Stimulated activated CD4-positive, alpha-beta T cell treated with anti-CD3 and anti-CD28 coated beads, Interleukin-1b, Interleukin-23, amount 100 ng/mL, for 24 hours (primary cell): ENCODE results near the gene RPL27A.
A peak's percentile ranks its signal among the peaks of the same experiment; 100 is the strongest.

Experiments
- DNase-seq, 4 experiments: peaks; one replicate each; pipeline ENCODE4 v3.0.0-alpha.2; 2020; ENCODE audit warnings: low read depth in 4 of 4, low spot score in 1 of 4

Gene RPL27A

DNA sequence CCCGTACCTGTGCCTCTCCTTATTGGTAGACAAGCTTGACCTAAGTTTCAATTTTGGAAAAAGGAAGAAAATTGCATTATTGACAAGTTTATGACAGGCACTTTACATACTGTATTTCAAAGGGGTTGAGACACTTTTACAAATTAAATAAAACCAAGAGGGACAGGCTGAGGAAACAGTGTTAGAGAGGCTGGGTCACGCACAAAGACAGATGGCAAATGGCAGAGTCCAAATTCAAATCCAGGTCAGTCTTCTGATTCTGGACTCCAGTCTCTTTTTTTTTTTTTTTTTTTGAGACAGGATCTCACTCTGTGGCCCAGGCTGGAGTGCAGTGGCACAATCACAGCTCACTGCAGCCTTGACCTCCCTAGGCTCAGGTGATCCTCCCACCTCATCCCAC is 10.2 kb upstream of the RPL27A start:
- no peak for DNase-seq

DNA sequence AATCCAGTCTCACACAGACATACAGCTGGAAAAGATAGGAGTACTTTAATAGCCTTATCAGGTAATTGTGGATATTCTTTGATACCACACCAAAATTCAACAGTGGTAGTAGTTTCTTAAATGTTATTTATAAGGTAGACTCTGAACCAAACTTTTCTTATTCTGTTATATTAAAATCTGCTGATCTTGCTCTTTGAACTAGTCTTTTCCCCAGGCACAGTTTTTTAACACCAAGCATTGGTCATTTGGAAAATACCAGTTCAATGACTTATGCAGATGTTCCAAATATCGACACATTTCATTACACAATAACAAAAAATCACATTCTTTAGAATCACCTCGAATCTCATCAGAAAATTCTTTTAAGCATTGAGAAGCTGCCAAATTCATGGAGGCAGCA is 7.7 kb upstream of the RPL27A start:
- no peak for DNase-seq

- DNase-seq, result no peak
Observed at GRCh38 chr11:8676458-8676857, 6.1 kb upstream of the RPL27A start.

DNA sequence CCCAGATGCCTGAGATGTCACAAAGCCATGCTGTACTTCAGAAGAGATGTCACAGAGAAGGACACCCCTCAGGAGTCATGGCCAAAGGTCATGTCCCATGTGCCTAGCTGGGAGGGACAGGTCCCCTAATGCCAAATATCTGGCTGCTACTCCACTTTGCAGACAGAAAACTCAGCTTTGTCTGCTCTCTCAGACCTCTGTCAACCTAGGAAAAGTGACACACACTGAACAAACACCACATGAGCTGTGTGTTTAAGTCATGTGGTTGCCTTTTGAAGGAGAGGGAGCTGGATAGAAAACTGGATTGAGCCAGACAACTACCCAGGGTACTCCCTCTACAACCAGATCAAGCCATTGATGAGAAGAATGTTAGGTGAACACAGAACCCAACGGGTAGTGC is 3.6 kb upstream of the RPL27A start:
- no peak for DNase-seq

DNA sequence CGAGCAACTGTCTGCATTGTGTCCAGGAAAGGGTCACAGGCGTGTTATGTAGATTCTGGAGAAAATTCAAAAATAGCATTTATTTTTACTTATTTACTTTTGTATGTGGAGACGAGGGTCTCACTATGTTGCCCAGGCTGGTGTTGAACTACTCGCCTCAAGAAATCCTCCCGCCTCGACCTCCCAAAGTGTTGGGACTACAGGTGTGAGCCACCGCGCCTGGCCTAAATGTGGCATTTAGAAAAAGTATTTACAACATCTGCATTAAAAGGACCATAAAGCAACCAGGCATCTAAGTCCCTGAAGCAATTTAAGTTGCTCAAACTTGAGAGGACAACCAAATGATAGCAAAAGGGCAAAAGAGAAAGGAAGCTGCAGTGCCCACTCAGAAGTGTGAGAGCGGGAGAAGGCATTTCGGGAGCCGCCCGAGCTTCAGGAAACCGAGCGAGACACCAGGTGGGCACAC is 722 bp upstream of the RPL27A start:
- DNase-seq, result no peak

DNA sequence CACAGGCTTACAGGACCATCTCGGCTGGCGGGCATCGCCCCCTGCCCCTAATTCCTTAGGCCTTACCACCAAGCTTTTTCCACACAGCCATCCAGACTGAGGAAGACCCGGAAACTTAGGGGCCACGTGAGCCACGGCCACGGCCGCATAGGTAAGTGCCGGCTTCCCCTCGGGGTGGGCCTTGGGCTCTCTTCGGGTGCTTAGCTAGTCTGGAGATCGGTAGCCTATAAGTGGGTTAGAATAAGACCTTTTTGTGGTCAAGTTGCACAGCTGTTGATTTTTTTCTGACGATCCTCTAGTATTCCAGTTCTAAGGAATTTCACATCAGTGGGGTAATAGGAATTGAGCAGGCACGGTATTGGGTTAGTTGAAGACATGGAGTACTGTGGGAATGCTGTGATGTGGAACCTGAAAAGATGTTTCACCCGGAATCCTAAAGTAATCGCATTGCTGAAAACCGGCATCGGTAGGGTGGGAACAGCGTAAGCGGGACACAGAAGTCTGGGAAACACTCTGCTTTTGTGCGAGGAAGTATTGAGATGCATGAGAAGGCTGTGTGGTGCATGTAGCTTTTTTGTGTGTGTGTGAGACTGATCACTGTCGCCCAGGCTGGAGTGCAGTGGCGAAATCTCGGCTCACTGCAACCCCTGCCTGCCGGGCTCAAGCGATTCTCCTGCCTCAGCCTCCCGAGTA is 669 bp downstream of the RPL27A start:
- DNase-seq, result no peak

DNA sequence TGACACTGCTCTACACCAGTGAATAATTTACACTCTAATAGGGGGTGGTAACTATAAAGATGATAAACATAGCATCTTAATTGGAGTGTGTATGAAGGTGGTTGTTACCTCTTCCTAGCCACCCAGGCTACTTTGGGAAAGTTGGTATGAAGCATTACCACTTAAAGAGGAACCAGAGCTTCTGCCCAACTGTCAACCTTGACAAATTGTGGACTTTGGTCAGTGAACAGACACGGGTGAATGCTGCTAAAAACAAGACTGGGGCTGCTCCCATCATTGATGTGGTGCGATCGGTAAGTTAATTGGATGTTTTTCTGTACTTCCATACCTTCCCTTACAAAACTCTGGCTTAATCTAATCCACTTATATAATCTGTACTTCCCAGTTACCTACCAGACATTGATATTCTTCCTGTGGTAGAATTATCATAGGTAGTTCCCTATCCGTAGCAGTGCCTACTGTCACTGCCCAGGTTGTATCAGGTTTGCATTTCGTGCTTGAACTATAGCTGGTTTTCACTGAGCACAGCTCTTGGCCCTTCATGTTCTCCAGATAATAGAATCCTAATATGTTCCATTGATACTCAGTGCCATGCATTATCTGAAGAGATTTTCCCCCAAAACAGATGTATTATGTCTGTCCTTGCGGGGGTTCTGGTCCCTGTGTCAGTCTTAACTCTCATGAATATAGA is 2.2 kb downstream of the RPL27A start:
- DNase-seq, result no peak

- DNase-seq, result no peak
Observed at GRCh38 chr11:8685306-8685705, 2.7 kb downstream of the RPL27A start.

GRCh38 chr11:8685820-8686219 is 3.2 kb downstream of the RPL27A start:
- no peak for DNase-seq

DNA sequence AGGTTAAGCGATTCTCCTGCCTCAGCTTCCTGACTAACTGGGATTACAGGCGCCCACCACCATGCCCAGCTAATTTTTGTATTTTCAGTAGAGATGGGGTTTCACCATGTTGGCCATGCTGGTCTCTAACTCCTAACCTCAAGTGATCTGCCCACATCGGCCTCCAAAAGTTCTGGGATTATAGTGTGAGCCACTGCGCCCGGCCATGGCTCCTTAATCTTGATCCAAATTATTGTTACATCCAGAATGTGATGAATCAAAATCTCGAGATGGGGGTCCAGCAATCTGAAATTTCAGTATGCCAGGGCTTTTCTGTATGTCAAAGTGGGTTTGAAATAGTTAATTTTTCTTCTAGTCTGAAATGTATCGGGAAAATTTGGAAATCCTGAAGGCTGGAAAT is 3.7 kb downstream of the RPL27A start:
- DNase-seq, result no peak

GRCh38 chr11:8688414-8689362 is 6.1 kb downstream of the RPL27A start:
- DNase-seq, result peak; percentile 64 to 84 (median 76)

GRCh38 chr11:8689726-8690255 is 7.2 kb downstream of the RPL27A start:
- no peak for DNase-seq

GRCh38 chr11:8690374-8691342 is 8.1 kb downstream of the RPL27A start:
- no peak for DNase-seq

- DNase-seq, result no peak
Observed at GRCh38 chr11:8691601-8692000, 9.0 kb downstream of the RPL27A start.

GRCh38 chr11:8692417-8692816 is 9.8 kb downstream of the RPL27A start:
- no peak for DNase-seq

DNA sequence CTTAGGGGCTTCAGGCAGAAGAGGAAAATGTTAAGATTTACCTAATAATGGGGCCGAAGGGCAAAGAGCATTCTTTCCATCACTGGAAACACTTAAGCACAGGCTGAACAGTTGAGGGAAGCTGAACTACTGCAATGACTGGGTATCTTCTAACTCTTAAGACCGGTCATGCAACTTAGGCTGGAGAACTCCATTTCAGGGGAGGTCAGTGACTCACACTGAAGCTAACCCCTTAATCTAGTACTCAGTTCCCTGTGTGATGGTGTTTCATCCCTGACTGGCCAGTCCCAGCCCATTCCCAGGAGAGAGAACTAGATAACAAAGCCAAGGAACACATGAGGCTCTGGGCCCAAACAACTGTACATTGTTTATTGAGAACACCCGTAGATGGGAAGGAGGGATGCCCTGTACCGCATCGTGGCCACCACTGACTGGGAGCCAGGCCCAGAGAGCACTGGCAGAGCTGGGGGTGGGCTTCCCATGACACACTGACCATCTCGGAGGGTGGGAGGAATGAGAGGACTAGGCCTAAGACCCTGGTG is 10.5 kb downstream of the RPL27A start:
- no peak for DNase-seq

GRCh38 chr11:8693555-8693954 is 11.0 kb downstream of the RPL27A start:
- DNase-seq, result no peak

GRCh38 chr11:8694137-8694536 is 11.5 kb downstream of the RPL27A start:
- DNase-seq, result no peak

- DNase-seq, result no peak
Observed at GRCh38 chr11:8697054-8697453, 14.5 kb downstream of the RPL27A start.

DNA sequence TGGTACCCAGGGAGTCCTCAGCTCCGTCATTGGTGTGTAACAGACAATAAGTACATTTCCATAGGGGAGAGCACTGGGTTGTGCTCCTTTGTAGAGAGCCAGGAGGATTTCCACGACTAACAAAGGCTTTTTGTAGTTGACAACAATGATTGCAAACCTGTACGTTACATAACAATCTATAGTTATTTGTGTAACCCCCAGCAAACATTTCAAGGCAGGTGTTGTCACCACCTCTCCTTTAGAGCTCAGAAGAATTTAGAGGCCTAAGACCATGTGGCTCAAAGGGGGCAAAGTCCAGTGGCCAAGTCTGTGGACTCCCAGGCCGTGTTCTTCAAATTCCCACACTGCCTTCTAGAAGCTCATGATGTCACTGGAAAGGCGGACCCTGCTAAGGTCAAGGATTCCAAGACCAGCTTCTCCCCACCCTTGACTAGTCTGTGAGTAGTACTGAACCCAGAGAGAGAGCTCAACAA is 15.8 kb downstream of the RPL27A start:
- no peak for DNase-seq
